Suprapubic skin (tissue), 4 donors: ENCODE results near the gene FARS2. TPM values are rescaled to one million over a fixed set of nuclear protein-coding genes. Genes with fewer than 3 reads are reported as not detected.

ENCODE experiments used
- DNase-seq, 2 donors: peaks; one replicate each; pipeline ENCODE4 v3.0.0-alpha.2; 2019; ENCODE audit warnings: low spot score in 2 of 2
- H3K27ac ChIP-seq: fragments of 200-600 bp; sonication (generic); one replicate; pipeline ENCODE4 v1.5.1; 2019
- H3K27me3 ChIP-seq: fragments of 200-600 bp; sonication (generic); one replicate; pipeline ENCODE4 v1.5.1; 2019
- H3K36me3 ChIP-seq: fragments of 200-600 bp; sonication (generic); one replicate; pipeline ENCODE4 v1.5.1; 2019
- H3K4me1 ChIP-seq: fragments of 200-600 bp; sonication (generic); one replicate; pipeline ENCODE4 v1.5.1; 2019
- H3K4me3 ChIP-seq: fragments of 200-600 bp; sonication (generic); one replicate; pipeline ENCODE4 v1.5.1; 2019; ENCODE audit warnings: mild to moderate bottlenecking
- H3K9me3 ChIP-seq: fragments of 200-600 bp; sonication (generic); one replicate; pipeline ENCODE4 v1.5.1; 2019
- CTCF ChIP-seq, 2 donors: fragments of 200-600 bp in 1 of 2; fragments of 450-650 bp in 1 of 2; sonication (generic) in 1 of 2; IDR thresholded peaks; one replicate each; pipeline ENCODE4 v1.5.1; 2016 to 2019; ENCODE audit warnings: antibody characterized with exemption in 2 of 2, mild to moderate bottlenecking in 1 of 2, moderate library complexity in 1 of 2
- EP300 ChIP-seq: sonication (generic); formaldehyde crosslinking; IDR thresholded peaks from one replicate; pipeline ENCODE4 v1.6.1; 2017; ENCODE audit warnings: antibody characterized with exemption
- POLR2A ChIP-seq, 2 donors: fragments of 450-650 bp; IDR thresholded peaks; one replicate each; pipeline ENCODE4 v1.6.1; 2017; ENCODE audit warnings: antibody characterized with exemption in 2 of 2, mild to moderate bottlenecking in 2 of 2, moderate library complexity in 2 of 2
- POLR2AphosphoS5 ChIP-seq, 3 donors: sonication (generic); formaldehyde crosslinking; IDR thresholded peaks; one replicate each; pipeline ENCODE4 v1.6.1; 2017; ENCODE audit warnings: antibody characterized with exemption in 3 of 3
- WGBS: methylation state at CpG from one replicate; pipeline ENCODE4 v1.1.5; 2018; 5-methylcytosine and 5-hydroxymethylcytosine counted together
- total RNA-seq, 4 donors: library from RNA; depleted of rRNA; stranded (reverse); fragments of >200 nt; gene quantifications; one replicate each; pipeline ENCODE4 v1.1.0, GENCODE V29; 2016

FARS2 gene
- total RNA-seq, 4 donors from 2014 or later: 15.0 to 22.4 (median 20.1) TPM

GRCh38 chr6:5492356-5492755 is 231.0 kb downstream of the FARS2 start:
- TF ChIP-seq POLR2AphosphoS5 (IDR thresholded peaks at IDR 0.05) (no peak), EP300 (no peak), CTCF (IDR thresholded peaks at IDR 0.05) (no peak), POLR2A (IDR thresholded peaks at IDR 0.05) (no peak)
- H3K4me3 ChIP-seq: no peak overlapping the region
- no peak for DNase-seq
- H3K27ac ChIP-seq: no peak overlapping the region
- no peaks in the 10 kb centered on the region for H3K4me1 ChIP-seq
- WGBS: 83% methylated on average over 2 of the region's 2 CpGs
- H3K27me3 ChIP-seq: no peaks in the 10 kb centered on the region
- no peaks in the 10 kb centered on the region for H3K36me3 ChIP-seq
- no peaks in the 10 kb centered on the region for H3K9me3 ChIP-seq

- no peak overlapping the region for H3K27ac ChIP-seq
- H3K36me3 ChIP-seq: no peaks in the 10 kb centered on the region
- no peak overlapping the region for H3K4me3 ChIP-seq
- H3K27me3 ChIP-seq: no peaks in the 10 kb centered on the region
- H3K4me1 ChIP-seq: peaks cover 4% of the 10 kb centered on the region
- no peaks in the 10 kb centered on the region for H3K9me3 ChIP-seq
- 89% methylated on average over 2 of the region's 2 CpGs for WGBS
- TF ChIP-seq POLR2AphosphoS5 (IDR thresholded peaks at IDR 0.05) (no peak), POLR2A (IDR thresholded peaks at IDR 0.05) (no peak), CTCF (IDR thresholded peaks at IDR 0.05) (no peak)
- DNase-seq: no peak
Observed at GRCh38 chr6:5493806-5494205, 232.5 kb downstream of the FARS2 start.

GRCh38 chr6:5497896-5498578 is 236.7 kb downstream of the FARS2 start:
- H3K4me3 ChIP-seq: peak overlapping the region; percentile 6
- WGBS: 71% methylated on average over 10 of the region's 10 CpGs
- no peak for TF ChIP-seq CTCF (IDR thresholded peaks at IDR 0.05)
- TF ChIP-seq POLR2AphosphoS5 (IDR thresholded peaks at IDR 0.05): no peak
- TF ChIP-seq EP300: no peak
- TF ChIP-seq POLR2A (IDR thresholded peaks at IDR 0.05): no peak
- no peaks in the 10 kb centered on the region for H3K9me3 ChIP-seq
- no peaks in the 10 kb centered on the region for H3K36me3 ChIP-seq
- H3K4me1 ChIP-seq: peaks cover 20% of the 10 kb centered on the region
- no peak overlapping the region for H3K27ac ChIP-seq
- DNase-seq: no peak
- H3K27me3 ChIP-seq: no peaks in the 10 kb centered on the region

GRCh38 chr6:5498579-5498899 is 237.2 kb downstream of the FARS2 start:
- 60% methylated on average over 1 of the region's 1 CpG for WGBS
- no peak for DNase-seq
- TF ChIP-seq CTCF (IDR thresholded peaks at IDR 0.05) (no peak), POLR2A (IDR thresholded peaks at IDR 0.05) (no peak), EP300 (no peak), POLR2AphosphoS5 (IDR thresholded peaks at IDR 0.05) (no peak)
- Histone ChIP-seq H3K4me1 (peaks cover 20% of the 10 kb centered on the region), H3K4me3 (peak overlapping the region; percentile 6), H3K27me3 (no peaks in the 10 kb centered on the region), H3K36me3 (no peaks in the 10 kb centered on the region), H3K27ac (no peak overlapping the region), H3K9me3 (no peaks in the 10 kb centered on the region)

- no peak for DNase-seq
- H3K9me3 ChIP-seq: no peaks in the 10 kb centered on the region
- peaks cover 20% of the 10 kb centered on the region for H3K4me1 ChIP-seq
- H3K36me3 ChIP-seq: no peaks in the 10 kb centered on the region
- H3K27ac ChIP-seq: no peak overlapping the region
- H3K27me3 ChIP-seq: no peaks in the 10 kb centered on the region
- no peak overlapping the region for H3K4me3 ChIP-seq
- TF ChIP-seq EP300 (no peak), POLR2AphosphoS5 (IDR thresholded peaks at IDR 0.05) (no peak), POLR2A (IDR thresholded peaks at IDR 0.05) (no peak), CTCF (IDR thresholded peaks at IDR 0.05) (no peak)
- 61% methylated on average over 6 of the region's 6 CpGs for WGBS
Observed at GRCh38 chr6:5499644-5500306, 238.5 kb downstream of the FARS2 start.
